PFSK-1 (cell line): ENCODE data around the gene SLC48A1.

ENCODE experiments used
- FOXP2 ChIP-seq: optimal IDR thresholded peaks from 2 replicates; pipeline ENCODE3; 2011; ENCODE audit warnings: borderline replicate concordance, control low read depth, inconsistent platforms; ENCODE audit not compliant: insufficient read depth; ENCODE audit errors: extremely low read length, extremely low read depth
- POLR2AphosphoS5 ChIP-seq: IDR thresholded peaks from 2 replicates; pipeline ENCODE4 v1.6.1; 2012; ENCODE audit warnings: low read depth, mild to moderate bottlenecking, control low read depth, low read length, moderate library complexity
- SIN3A ChIP-seq: IDR thresholded peaks from 2 replicates; pipeline ENCODE4 v1.6.1; 2012; ENCODE audit warnings: mild to moderate bottlenecking, low read length, moderate library complexity, borderline replicate concordance; ENCODE audit not compliant: insufficient read depth
- TAF1 ChIP-seq: IDR thresholded peaks from 2 replicates; pipeline ENCODE4 v1.6.1; 2012; ENCODE audit warnings: low read length, control low read depth, borderline replicate concordance; ENCODE audit not compliant: insufficient read depth
- TF ChIP-seq, protein P1 (sequence below), 2 experiments: IDR thresholded peaks; 2 replicates each; pipeline versions ENCODE4 v1.6.1 to v1.8.0; 2011 to 2012; ENCODE audit warnings: low read depth in 2 of 2, low read length in 2 of 2, control low read depth in 1 of 2, inconsistent platforms in 1 of 2, mild to moderate bottlenecking in 1 of 2, moderate library complexity in 1 of 2; ENCODE audit not compliant: insufficient read depth in 1 of 2

The SLC48A1 gene

GRCh38 chr12:47748899-47749298 is 24.1 kb upstream of the SLC48A1 start:
- TF ChIP-seq FOXP2 (no peak), TAF1 (no peak), SIN3A (no peak), POLR2AphosphoS5 (no peak)
- TF ChIP-seq, protein P1, sequence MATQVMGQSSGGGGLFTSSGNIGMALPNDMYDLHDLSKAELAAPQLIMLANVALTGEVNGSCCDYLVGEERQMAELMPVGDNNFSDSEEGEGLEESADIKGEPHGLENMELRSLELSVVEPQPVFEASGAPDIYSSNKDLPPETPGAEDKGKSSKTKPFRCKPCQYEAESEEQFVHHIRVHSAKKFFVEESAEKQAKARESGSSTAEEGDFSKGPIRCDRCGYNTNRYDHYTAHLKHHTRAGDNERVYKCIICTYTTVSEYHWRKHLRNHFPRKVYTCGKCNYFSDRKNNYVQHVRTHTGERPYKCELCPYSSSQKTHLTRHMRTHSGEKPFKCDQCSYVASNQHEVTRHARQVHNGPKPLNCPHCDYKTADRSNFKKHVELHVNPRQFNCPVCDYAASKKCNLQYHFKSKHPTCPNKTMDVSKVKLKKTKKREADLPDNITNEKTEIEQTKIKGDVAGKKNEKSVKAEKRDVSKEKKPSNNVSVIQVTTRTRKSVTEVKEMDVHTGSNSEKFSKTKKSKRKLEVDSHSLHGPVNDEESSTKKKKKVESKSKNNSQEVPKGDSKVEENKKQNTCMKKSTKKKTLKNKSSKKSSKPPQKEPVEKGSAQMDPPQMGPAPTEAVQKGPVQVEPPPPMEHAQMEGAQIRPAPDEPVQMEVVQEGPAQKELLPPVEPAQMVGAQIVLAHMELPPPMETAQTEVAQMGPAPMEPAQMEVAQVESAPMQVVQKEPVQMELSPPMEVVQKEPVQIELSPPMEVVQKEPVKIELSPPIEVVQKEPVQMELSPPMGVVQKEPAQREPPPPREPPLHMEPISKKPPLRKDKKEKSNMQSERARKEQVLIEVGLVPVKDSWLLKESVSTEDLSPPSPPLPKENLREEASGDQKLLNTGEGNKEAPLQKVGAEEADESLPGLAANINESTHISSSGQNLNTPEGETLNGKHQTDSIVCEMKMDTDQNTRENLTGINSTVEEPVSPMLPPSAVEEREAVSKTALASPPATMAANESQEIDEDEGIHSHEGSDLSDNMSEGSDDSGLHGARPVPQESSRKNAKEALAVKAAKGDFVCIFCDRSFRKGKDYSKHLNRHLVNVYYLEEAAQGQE (IDR thresholded peaks at IDR 0.05; ENCODE audit: insufficient read depth in 1 of 2, low read depth in 2 of 2, low read length in 2 of 2): no peak

DNA sequence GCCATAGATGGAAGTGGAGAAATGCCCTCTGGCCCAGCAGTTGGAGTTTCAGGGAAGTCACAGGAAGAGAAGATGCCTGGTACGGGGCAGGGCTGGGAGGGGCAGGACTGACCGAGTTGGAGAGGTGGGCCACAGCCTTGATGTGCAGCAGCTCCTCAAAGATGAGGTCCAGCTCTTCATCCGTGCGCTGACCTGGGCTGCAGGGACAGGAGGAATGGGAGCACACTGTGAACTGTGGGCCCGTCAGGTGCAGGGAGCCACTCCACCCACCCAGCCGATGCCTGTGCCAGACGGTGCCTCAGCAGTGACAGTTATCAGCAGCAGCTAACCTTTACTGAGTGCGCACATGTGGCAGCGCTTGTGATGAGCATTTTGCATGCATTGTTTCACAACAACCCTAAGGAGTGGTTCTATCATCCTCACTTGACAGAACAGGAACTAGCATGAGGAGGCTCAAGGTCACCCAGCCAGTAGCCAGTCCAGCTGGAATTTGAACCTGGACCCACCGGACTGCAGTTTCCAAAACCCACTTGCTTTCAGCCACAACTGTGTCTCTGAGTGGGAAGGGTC is 22.7 kb upstream of the SLC48A1 start:
- TF ChIP-seq, protein P1 (IDR thresholded peaks at IDR 0.05; ENCODE audit: insufficient read depth in 1 of 2, low read depth in 2 of 2, low read length in 2 of 2): no peak
- TF ChIP-seq SIN3A (no peak), POLR2AphosphoS5 (no peak), FOXP2 (no peak), TAF1 (no peak)

DNA sequence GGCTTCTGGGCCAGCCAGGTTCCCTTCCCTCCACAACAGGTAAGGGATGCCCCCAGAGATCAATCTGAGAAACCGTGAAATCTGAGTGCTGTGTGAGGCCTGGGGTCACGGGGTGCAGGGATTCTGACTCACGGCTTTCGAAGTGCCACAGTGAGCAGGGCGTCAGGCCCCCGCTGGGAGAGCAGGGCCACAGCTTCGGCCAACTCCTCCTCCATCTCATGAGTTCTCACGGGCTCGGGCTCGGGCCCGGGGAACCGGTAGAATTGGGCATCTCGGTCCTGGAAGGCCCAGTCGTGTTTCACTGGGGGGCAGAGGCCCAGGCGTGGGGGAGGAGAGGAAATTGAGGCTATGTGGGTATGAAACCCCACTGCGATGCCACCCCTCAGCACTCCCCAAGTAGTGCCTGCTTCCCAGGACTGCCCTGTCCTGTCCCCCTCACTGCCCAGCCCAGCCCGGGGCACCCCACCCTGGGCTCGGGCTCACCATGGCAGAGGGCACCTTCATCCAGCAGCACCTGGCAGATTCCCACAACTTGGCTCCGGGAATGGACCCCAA is 22.0 kb upstream of the SLC48A1 start:
- no peak for TF ChIP-seq TAF1
- TF ChIP-seq FOXP2: no peak
- TF ChIP-seq POLR2AphosphoS5: no peak
- no peak for TF ChIP-seq SIN3A
- TF ChIP-seq, protein P1 (IDR thresholded peaks at IDR 0.05; ENCODE audit: insufficient read depth in 1 of 2, low read depth in 2 of 2, low read length in 2 of 2): no peak

GRCh38 chr12:47751561-47751960 is 21.5 kb upstream of the SLC48A1 start:
- TF ChIP-seq TAF1 (no peak), FOXP2 (no peak), SIN3A (no peak), POLR2AphosphoS5 (no peak)
- TF ChIP-seq, protein P1 (IDR thresholded peaks at IDR 0.05; ENCODE audit: insufficient read depth in 1 of 2, low read depth in 2 of 2, low read length in 2 of 2): no peak

GRCh38 chr12:47752121-47752520 is 20.9 kb upstream of the SLC48A1 start:
- no peak for TF ChIP-seq POLR2AphosphoS5
- no peak for TF ChIP-seq SIN3A
- TF ChIP-seq FOXP2: no peak
- TF ChIP-seq TAF1: no peak
- TF ChIP-seq, protein P1 (IDR thresholded peaks at IDR 0.05; ENCODE audit: insufficient read depth in 1 of 2, low read depth in 2 of 2, low read length in 2 of 2): no peak
